ENCODE results near the gene GRIP2.

DNA sequence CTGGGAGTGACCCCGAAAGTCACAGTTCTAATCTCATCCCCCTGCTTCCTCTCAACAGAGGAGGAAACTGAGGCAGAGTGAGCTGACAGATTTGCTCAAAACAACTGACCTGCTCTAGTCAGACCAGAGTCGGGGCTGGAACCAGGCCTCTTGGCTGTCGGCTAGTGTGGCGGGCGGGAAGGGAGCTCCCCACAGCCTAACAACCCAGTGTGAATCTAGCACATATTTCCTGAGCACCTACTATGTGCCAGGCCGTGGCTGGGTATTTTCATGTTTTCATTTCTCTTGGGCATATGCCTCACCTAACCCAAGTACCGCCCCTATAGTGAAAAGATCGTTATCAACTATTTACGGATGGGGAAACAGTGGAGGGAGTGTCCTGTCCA is 27.2 kb downstream of the GRIP2 start:
- TF ChIP-seq POLR2A (IDR thresholded peaks at IDR 0.05), result no peak
- TF ChIP-seq, protein P1, sequence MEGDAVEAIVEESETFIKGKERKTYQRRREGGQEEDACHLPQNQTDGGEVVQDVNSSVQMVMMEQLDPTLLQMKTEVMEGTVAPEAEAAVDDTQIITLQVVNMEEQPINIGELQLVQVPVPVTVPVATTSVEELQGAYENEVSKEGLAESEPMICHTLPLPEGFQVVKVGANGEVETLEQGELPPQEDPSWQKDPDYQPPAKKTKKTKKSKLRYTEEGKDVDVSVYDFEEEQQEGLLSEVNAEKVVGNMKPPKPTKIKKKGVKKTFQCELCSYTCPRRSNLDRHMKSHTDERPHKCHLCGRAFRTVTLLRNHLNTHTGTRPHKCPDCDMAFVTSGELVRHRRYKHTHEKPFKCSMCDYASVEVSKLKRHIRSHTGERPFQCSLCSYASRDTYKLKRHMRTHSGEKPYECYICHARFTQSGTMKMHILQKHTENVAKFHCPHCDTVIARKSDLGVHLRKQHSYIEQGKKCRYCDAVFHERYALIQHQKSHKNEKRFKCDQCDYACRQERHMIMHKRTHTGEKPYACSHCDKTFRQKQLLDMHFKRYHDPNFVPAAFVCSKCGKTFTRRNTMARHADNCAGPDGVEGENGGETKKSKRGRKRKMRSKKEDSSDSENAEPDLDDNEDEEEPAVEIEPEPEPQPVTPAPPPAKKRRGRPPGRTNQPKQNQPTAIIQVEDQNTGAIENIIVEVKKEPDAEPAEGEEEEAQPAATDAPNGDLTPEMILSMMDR (IDR thresholded peaks at IDR 0.05), result no peak

Data from ovary (tissue), 3 donors.